Cardiac septum (tissue), 1 donor: ENCODE data around the gene OR6N2. TPM values are rescaled to one million over a fixed set of nuclear protein-coding genes. Genes with fewer than 3 reads are reported as not detected.

Experiments
- DNase-seq: peaks from one replicate; pipeline ENCODE4 v3.0.0-alpha.2; 2020; ENCODE audit warnings: low spot score
- intact Hi-C: fragments of 100-400 bp; cut with DNase I; formaldehyde crosslinking; loops from one replicate; pipeline ENCODE4 v1.14.0; 2022
- long read RNA-seq: library from polyadenylated mRNA; unstranded; transcript quantifications from one replicate; pipeline ENCODE4 v2.0.0, GENCODE V29; 2021
- total RNA-seq: library from RNA; stranded (reverse); fragmentation: NEBNext Ultra II Directional; extraction: Animal tissue kit (Norgen Biotek cat#: 25700); gene quantifications from one replicate; pipeline ENCODE4 v1.2.1, GENCODE V29; 2021
- donor health status: DM: no; HTN: no; CAD: no.

OR6N2 gene, protein sequence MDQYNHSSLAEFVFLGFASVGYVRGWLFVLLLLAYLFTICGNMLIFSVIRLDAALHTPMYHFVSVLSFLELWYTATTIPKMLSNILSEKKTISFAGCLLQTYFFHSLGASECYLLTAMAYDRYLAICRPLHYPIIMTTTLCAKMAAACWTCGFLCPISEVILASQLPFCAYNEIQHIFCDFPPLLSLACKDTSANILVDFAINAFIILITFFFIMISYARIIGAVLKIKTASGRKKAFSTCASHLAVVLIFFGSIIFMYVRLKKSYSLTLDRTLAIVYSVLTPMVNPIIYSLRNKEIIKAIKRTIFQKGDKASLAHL
- total RNA-seq = not detected
- long read RNA-seq = 0 reads

DNA sequence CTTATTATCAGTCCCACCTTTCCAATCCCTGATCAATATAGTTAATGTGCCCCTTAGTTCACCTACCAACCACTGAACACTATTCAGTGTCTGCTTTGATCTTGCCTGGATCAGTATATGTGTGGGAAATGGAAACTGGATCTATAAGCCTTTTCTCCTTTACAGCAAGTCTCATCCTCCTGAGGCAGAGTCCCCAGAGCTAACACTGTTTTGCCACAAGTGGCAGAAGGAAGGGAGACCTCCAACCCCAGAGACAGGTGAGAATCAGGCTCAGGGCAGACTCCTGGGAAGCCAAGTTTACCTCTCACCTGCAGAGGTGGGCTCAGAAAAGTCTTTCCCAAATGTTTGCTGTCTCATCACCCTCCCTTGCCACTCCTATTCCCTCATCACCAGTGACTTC is at the start of gene OR6N2:
Gene OR6N2 (minus strand): TSS at position 101 of the 400 bp plus-strand sequence. CDS start 3,569 bp downstream, outside the sequence.
- intact Hi-C loops = no loop called here
- DNase-seq = no peak

DNA sequence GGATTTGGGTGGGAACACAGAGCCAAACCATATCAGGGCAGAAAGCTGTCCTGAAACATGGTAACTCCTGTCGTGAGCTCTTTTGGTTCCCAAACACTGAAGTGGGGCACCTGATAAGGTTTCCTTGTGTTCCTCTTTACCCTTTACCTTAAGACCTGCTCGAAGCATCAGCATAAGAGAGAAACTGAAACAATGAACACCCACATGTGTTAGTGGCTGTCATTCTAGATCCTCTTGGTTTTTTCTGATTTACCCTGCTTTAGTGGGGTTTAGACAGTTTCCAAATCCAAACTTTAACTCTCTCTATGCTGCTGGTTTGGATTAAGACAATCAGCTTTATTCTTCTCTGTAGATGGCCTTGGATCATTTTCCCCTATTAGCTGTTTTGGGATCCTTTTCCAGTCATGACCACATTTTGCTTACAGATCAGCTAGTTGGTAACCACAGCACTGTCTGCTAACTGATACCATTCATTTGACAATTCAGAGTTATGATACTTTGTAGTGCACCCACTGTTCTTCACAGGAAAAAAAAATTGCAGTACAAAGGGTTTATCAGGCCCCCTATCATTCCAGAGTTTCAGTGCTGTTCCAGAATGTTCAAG is 49.2 kb upstream of the OR6N2 start:
- intact Hi-C loops = no loop called here
- no peak for DNase-seq

DNA sequence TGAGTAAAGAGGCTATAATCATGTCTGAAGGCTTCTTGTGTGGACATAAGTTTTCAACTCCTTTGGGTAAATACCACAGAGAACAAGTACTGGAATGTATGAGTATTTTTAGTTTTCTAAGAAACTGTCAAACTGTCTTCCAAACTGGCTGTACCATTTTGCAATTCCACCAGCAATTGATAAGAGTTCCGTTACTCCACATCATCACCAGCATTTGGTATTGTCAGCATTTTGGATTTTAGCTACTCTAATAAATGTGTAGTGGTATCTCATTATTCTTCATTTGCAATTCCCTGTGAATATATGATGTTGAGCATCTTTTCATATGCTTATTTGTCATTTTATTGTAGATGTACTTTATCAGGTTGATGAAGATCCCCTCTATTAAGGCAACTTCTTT is 40.7 kb upstream of the OR6N2 start:
- intact Hi-C loops = no loop called here
- no peak for DNase-seq

DNA sequence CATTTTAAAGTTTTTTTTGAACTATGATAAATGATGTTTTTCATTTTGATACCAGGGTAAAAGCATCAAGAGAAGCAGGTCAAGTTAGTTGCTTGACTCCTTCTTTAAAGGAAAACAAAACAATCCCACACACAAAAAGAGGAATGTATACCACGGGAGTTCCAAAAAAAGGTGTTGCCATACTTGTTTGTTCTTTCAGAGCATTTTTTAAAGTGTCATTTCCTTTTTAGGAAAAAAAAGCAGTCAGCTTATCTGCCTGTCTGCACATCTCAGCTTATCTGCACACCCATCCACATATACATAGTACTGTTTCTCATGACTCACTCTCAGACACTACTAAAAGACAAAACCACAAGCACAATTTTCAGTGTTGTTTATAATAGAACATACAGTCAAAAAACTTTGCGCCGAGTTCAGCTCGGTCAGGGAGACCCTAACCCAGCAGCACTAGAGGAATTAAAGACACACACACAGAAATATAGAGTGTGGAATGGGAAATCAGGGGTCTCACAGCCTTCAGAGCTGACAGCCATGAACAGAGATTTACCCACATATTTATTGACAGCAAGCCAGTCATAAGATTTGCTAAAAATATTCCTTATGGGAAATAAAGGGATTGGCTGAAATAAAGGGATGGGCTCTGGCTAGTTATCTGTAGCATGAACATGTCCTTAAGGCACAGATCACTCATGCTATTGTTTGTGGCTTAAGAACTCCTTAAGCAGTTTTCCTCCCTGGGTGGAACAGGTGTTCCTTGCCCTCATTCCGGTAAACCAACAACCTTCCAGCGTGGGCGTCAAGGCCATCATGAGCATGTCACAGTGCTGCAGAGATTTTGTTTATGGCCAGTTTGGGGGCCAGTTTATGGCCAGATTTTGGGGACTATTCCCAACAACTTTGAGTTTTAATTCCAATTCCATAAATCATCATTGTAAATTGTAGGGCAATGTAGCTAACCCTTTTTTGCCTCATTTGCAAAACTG is 38.7 kb upstream of the OR6N2 start:
- no peak for DNase-seq
- intact Hi-C loops = no loop called here

DNA sequence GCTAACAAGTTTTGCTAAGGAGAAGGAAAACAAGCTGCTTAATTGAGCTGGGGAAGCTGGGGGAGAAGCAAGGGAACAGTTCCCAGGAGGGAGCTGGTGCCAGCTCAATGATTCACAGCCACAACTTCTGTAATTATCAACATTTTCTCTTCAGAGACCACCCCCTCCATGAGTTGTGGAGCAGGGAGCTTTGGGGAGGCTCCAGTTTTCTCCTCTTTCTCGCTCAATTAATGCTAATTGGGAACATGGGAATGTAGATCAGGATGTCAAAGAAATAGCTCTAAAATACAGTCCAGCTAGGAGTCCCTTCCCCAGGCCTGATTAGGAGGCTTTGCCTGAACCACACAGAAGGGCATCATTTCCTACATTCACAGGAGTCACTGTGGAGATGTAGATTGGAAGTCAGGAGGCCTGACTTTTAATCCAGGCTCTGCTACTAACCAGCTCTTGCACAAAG is 38.0 kb upstream of the OR6N2 start:
- DNase-seq = no peak
- intact Hi-C loops = no loop called here

DNA sequence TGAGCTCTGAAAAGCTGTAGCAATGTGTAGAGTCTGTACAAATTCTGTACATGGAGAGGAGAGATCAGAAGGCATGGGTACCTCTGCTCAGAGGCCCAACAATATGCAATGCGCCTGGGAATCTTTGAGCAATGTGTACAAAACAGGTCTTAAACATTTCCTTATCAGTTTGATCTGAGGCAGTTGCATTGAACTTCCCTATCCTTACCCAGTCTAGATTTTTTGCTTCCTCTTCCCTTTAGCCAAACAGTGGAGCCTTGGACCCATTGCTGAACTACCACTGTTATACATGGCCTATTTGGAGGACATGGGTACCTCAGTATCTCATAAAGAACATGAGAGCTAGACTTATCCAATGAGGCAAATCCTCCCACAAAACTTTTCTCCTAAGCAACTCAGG is 37.6 kb upstream of the OR6N2 start:
- no peak for DNase-seq
- intact Hi-C loops = no loop called here

DNA sequence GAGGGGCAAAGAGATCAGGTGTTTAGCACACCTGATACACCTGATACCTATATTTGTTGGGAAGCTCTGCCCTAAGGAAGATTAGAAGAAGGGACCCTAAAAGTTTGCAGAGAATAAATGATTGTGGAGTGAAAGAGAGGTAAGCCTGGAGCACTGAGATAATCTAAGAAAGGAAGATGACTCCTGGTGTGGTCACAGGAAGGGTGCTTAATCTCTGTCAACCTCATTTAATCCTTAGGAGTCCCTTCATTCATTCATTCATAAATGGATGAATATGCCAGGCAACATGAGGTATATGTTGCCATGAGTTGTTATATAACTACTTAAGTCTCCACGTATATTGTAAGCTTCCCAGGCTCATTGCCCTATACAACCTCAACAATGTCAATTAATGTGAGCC is 34.0 kb upstream of the OR6N2 start:
- DNase-seq = no peak
- intact Hi-C loops = no loop called here

DNA sequence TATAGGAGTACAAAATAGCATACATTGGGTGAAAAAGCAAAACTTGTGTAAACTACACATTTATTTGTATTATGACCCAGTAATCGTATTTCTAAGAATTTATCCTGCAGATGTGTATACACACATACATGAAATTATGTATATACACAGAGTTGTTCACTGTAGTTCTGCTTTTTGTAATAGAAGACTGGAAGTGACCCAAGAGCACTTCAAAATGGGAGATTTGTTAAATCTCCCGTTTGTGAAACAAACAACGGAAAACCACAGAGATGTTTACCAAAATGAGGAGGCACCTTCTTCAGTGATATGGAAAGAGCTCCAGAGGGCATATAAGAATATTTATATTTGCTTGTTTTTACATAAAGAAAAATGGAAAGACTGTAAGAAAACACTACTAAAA is 32.2 kb upstream of the OR6N2 start:
- intact Hi-C loops = no loop called here
- no peak for DNase-seq

DNA sequence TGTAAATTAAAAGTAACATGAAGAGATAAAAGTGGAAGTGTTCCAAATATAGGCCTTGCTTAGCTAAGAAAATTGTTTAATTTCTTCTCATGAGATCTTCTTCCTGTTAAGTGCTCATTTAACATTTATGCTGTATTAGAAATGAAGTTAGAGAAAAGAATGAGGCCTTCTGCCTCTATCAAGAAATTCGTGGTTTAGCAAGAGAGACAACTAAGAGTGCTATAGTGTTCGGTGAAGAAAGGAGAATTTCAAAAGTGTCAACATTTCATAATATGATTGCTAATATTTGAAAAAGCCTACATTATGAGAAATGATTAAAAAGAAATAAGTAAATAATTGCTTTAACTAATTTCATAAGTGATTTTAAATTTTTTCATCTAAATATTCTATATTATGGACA is 31.3 kb upstream of the OR6N2 start:
- no peak for DNase-seq
- intact Hi-C loops = no loop called here

DNA sequence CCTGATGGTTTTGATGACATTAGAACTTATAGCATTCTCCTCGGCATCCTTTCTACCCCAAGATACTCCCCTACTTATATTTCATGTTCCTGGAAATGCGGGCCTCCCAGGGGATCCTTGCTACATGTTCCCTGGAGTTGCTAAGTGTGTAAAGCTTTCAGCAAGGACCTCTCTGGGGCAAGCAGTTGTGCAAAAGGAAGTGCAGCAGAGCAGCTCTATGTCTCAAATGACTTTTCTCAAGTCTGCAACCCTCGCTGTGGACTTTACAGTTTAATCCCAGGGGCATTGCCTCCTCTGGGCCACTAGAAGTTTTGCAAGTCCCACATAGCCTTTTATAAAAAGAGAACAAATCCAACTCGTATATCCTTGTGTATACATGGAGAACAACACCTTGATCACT is 29.3 kb upstream of the OR6N2 start:
- no peak for DNase-seq
- intact Hi-C loops = no loop called here

DNA sequence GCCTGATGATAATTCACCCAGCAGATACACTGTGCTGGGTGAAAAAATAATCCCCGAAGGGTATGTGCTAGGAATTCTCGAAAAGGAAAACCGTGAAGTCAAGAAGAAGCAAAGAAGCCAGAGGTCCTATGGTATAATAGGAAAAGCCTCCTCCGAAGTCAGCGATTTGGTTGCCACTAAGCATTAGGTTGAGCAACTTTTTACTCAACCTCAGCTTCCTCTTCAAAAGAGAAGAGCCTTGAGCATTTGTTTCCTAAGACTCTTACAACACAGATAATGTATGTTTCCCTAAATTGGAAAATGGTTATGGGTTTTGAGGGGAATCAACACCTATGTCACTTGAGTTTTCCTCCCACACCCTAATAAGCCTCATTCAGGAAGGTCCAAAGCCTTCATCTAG is 28.9 kb upstream of the OR6N2 start:
- intact Hi-C loops = no loop called here
- no peak for DNase-seq

DNA sequence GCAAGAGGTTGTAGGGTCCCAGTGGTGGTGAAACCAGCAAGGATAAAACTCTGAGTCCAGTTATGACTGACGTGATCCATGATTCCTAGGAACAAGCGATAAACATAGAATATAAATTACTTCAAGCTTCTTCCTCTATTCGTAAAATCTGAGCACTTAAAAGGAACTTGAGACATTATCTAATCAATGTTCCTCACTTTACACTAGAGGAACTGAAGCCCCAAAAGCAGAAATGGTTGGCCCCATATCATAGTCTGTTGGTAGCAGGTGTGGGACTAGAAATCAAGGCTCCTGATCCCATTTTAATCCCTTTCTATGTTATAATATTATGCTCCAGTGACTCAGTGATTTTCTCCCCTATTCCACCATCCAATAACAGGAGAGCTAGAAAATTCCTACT is 28.3 kb upstream of the OR6N2 start:
- intact Hi-C loops = no loop called here
- no peak for DNase-seq

DNA sequence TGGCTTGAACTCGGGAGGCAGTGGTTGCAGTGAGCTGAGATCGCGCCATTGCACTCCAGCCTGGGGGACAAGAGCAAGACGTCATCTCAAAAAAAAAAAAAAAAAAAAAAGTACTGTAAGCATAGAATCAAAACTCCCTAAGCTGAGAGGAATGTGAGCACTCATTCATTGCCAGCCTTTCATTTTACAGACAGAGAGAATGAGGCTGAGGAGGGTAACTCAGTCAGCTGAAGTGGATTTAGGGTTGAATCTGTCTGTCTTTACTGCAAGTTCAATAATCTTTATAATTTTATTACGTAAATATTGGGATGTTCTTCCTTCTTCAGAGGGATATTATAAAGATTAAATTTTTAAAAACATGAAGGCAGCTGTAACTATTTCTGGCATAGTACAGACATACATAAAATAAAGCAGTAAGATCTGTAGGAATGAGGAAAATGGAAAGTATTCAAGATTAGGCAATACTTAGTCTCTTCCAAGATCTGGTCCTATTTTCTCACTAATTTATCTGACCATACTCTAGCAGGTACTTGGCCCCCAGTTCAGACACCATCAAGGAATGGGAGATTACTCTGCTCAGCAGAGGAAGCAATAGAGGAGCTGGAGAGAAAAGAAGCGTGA is 26.0 kb upstream of the OR6N2 start:
- no peak for DNase-seq
- intact Hi-C loops = no loop called here

DNA sequence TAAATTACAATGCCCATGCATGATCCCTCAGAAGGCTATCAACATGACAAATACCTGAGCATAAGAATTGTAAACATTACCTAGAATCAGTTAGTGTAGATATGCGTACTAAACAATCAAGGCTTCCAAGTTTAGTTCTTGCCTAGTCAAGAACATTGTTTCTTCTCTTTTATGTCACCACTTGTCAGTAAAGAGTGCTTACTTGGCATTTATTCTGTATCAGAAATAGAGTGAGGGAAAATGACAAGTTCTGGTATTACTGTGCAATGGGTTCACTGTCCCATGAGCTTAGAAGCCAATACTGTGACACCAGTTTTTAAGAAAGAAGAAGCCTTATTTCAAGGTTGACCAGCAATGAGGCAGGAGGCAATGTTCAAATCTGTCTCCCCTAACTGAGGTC is 22.7 kb upstream of the OR6N2 start:
- intact Hi-C loops = no loop called here
- DNase-seq = no peak

DNA sequence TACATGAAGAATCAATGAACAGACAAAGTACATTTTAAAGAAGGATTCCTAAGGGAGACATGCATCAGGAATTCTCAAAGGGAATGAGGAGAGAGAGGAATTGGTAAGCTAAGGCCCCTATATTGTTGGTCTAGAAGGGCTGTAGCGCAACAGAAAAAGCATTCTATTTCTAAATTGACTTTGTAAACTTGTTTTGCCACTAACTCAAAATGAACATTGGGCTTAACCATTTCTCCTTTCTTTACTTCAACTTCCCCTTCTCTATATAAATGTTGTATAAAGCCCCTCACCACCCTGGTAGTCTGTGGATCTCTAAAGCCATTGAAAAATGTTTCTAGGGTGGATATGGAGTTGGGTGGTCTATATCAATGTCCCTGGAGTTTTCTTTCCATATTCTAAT is 20.4 kb upstream of the OR6N2 start:
- no peak for DNase-seq
- intact Hi-C loops = no loop called here

DNA sequence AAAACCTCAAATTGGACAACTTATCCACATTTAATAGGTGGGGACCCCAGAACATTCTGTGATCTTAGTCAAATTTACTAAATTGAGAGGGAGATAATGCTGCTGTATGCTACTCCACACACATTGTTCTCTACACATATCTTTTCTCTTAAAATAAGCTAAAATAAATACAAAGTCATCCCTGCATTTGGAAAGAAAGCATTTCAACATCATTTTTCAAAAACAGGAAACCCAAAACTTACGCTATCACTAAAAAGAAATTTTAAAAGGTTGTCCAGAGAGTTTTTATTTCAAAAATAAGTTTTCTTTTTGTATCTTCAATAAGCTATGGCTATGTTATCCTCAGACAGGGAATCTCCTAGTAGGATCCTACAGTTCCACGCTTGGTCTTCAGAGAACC is 19.5 kb upstream of the OR6N2 start:
- no peak for DNase-seq
- intact Hi-C loops = no loop called here

DNA sequence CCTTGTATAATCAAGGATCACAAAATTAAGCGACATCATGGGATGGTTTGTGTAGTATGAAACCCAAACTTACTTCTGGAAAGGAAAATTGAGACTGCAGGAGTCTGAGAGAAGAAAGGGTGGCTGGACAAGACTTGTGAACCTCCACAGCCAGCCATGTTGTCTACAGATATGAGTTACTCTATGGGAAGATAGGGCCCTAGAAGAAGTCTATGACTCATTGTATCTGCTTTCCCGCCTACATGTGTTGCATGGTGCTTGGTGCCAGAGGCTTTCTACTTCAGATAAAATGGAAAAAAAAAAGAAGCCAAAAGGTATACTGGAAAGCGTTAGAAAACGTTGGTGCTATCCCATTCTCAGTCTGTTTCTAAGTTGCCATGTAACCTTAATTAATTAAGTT is 18.7 kb upstream of the OR6N2 start:
- intact Hi-C loops = no loop called here
- DNase-seq = no peak

DNA sequence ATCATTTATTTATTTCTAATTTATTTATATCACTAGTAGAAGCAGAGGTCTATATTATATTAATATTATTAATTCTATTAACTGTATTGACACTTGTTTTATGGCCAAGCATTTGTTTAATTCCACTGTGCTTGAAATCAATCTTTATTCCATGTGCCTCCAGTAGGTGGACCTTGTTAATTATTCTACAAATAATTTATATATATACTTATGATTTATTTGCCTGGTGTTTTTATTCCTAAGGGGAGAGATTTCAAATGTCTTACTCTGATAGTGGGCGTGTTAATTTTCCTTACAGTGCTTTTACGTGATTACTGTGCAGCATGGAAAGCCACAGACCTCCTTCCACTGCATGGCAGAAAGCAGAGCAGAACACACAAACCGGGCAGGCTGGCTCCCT is 17.5 kb upstream of the OR6N2 start:
- intact Hi-C loops = no loop called here
- no peak for DNase-seq

DNA sequence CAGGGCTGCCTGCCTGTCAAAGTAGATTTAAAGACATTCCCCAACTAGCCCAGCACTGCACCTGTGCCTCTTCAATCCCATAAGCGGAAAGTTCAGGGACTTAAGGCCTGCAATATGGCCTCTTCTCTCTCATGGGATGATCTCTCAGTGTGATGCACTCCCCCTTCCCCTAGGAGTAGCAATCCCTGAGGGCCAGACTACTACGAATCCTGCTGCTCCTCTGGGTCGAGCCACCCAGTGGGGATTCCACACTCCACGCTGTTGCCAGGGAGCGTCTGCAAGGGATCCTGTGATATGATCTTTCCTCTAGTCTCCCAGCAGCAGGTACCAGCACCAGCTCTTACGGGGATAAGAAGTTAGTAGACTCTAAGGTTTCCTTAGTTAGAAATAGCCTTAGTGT is 13.2 kb upstream of the OR6N2 start:
- intact Hi-C loops = no loop called here
- DNase-seq = no peak

DNA sequence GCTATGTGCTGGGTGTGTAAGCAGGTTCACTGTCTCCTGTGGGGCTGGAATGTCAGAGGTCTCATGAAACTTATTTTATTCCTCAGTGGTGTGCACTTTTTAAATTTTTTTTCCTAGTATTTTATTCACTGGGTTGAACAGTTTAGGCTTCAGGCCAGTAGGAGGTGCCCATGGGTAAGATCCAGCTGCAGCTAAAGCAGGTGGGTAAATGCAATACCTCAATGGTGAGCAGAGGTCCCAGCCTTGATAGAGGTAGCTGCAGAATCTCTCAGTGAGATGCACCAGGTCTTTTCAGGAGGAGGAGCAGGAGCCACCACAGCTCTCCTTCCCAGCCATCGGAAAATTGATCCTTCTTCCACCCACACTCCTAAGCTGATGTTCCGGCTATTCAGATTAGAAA is 12.6 kb upstream of the OR6N2 start:
- intact Hi-C loops = no loop called here
- DNase-seq = no peak
